K562 (cell line): ENCODE data around the gene DTNBP1. TPM values are rescaled to one million over a fixed set of nuclear protein-coding genes. Genes with fewer than 3 reads are reported as not detected.

Experiments used
- CBFA2T2 ChIP-seq: fragments of 450-650 bp; conservative IDR thresholded peaks from 2 replicates; pipeline ENCODE4 v1.6.1; 2017; ENCODE audit warnings: mild to moderate bottlenecking
- FOXK2 ChIP-seq, 2 experiments: fragments of 450-650 bp; IDR thresholded peaks in 1 of 2; conservative IDR thresholded peaks in 1 of 2; 2 replicates each; pipeline ENCODE4 v1.6.1; 2016; ENCODE audit warnings: low read depth in 2 of 2, mild to moderate bottlenecking in 1 of 2
- GABPB1 ChIP-seq: sonication (generic); formaldehyde crosslinking; IDR thresholded peaks from 2 replicates; pipeline ENCODE4 v1.8.0; 2022; ENCODE audit warnings: mild to moderate bottlenecking, missing genetic modification reagents
- MEF2D ChIP-seq: conservative IDR thresholded peaks from 2 replicates; pipeline ENCODE4 v1.6.1; 2016; ENCODE audit warnings: low read depth, missing genetic modification characterization, missing compliant biosample characterization
- NR0B1 ChIP-seq: fragments of 450-650 bp; IDR thresholded peaks from one replicate; pipeline ENCODE4 v1.6.1; 2018; ENCODE audit warnings: mild to moderate bottlenecking, moderate library complexity; ENCODE audit not compliant: partially characterized antibody
- PML ChIP-seq: IDR thresholded peaks from 2 replicates; pipeline ENCODE4 v1.6.1; 2012; ENCODE audit warnings: low read length, inconsistent platforms
- RB1 ChIP-seq: fragments of 450-650 bp; IDR thresholded peaks from 2 replicates; pipeline ENCODE4 v1.6.1; 2017; ENCODE audit warnings: low read depth, mild to moderate bottlenecking
- SAP30 ChIP-seq: fragments of 200-600 bp; sonication (generic); IDR thresholded peaks from 2 replicates; pipeline ENCODE4 v1.6.1; 2012; ENCODE audit warnings: borderline replicate concordance, low read depth, mild to moderate bottlenecking, moderate library complexity, low read length, control low read depth, inconsistent platforms; ENCODE audit not compliant: insufficient read depth, poor library complexity, severe bottlenecking
- SRSF3 ChIP-seq: fragments of 200-400 bp; formaldehyde crosslinking; IDR thresholded peaks from 2 replicates; pipeline ENCODE4 v1.6.1; 2016; ENCODE audit warnings: mild to moderate bottlenecking, low read length, moderate library complexity; ENCODE audit not compliant: insufficient read depth
- TBL1XR1 ChIP-seq, 2 experiments: IDR thresholded peaks; 2 replicates each; pipeline ENCODE4 v1.6.1; 2012; ENCODE audit warnings: improper control_type of control experiment in 2 of 2, low read length in 2 of 2, mild to moderate bottlenecking in 1 of 2
- THAP7 ChIP-seq: fragments of 250-450 bp; sonication (Bioruptor Pico); IDR thresholded peaks from 2 replicates; pipeline ENCODE4 v1.5.0; 2021
- TRIM24 ChIP-seq, 2 experiments: fragments of 450-650 bp; IDR thresholded peaks; 2 replicates each; pipeline ENCODE4 v1.6.1; 2016
- WHSC1 ChIP-seq: IDR thresholded peaks from one replicate; pipeline ENCODE4 v1.6.1; 2012; ENCODE audit warnings: low read length, control low read depth, inconsistent platforms
- ZNF586 ChIP-seq: fragments of 450-650 bp; formaldehyde crosslinking; conservative IDR thresholded peaks from 2 replicates; pipeline ENCODE4 v1.4.0; 2020; ENCODE audit warnings: mild to moderate bottlenecking, moderate library complexity
- polyA plus RNA-seq, 8 experiments: library from polyadenylated mRNA; depleted of rRNA in 4 of 8; stranded (reverse) in 5 of 8; unstranded in 3 of 8; fragments of >200 nt; fragmentation: Nextera tagmentation in 2 of 8; fragmentation: Illumina TruSeq in 1 of 8; extraction: Ambion mirVana in 2 of 8; extraction: Trizol in 1 of 8; gene quantifications; 2 replicates each; pipeline versions ENCODE4 v1.2.1 to v1.2.3, GENCODE V29; 2011 to 2014; ENCODE audit warnings: inconsistent platforms in 1 of 8, missing spikeins in 1 of 8
- total RNA-seq, 7 experiments: library from RNA; depleted of rRNA in 6 of 7; stranded (reverse); fragments of >200 nt in 6 of 7; fragmentation: Illumina TruSeq in 2 of 7; extraction: Trizol in 2 of 7; gene quantifications; 2 replicates each; pipeline versions ENCODE4 v1.2.1 to v1.2.3, GENCODE V29; 2011 to 2021; ENCODE audit warnings: low replicate concordance in 1 of 7
- TF ChIP-seq, protein P1 (sequence below): sonication (generic); formaldehyde crosslinking; IDR thresholded peaks from 2 replicates; pipeline ENCODE4 v1.8.0; 2022; ENCODE audit warnings: missing genetic modification reagents, mild to moderate bottlenecking, moderate library complexity, borderline replicate concordance
- TF ChIP-seq, protein P2 (sequence below): fragments of 250-450 bp; sonication (Bioruptor Pico); IDR thresholded peaks from 2 replicates; pipeline ENCODE4 v1.8.0; 2022; ENCODE audit warnings: moderate library complexity, mild to moderate bottlenecking, inconsistent platforms

Gene DTNBP1
- total and polyA plus RNA-seq, 9 of the 15 experiments (the other 6 are each of a cell fraction or from before 2014, with no cell fraction given), result 16.7 to 54.5 (median 21.4) TPM

DNA sequence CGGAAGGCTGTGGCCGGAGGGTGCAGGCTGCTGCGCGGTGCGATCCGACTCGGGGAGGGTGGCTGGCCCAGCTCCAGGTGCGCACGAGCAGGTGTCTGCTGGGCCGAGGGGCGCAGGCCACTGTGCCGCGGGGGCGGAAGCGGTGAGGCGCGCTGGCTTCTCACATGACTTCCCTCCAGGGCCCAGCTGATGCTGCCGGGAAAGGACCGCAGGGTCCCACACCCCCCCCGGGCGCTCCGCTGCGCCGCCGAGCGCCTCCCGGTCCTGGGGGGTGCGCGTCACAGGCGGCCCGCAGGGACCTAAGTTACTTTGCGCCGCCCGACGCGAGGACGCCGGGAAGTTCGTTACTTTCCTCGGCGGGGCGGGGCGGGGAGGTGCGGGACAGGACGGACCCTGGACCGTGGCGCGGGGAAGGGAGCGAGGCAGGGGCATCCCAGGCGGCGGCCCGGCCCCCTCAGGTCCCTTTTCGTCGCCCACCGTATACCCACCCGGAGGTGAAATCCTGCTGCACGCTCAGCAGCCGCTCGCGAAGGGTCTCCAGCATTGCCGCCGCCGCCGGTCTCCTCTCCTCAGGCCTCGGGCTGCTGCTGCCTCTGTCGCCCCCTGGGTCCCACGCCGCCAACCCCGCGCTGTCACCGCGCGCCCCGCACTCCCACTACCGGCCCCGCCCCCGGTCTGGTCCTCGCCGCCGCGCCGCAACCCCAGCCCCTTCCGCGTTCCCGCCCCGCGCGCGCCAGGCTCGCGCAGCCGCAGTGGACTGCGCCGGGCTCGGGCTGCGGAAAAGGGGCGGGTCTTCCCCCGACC, at the start of gene DTNBP1 (continued):
- TF ChIP-seq FOXK2 (conservative IDR thresholded peaks at IDR 0.05 in 1 of 2, IDR thresholded peaks at IDR 0.05 in 1 of 2; ENCODE audit: low read depth in 2 of 2) (peak in 1 of 2 experiments; percentile 34; a peak in 1 of 4 replicates), TBL1XR1 (IDR thresholded peaks at IDR 0.05; ENCODE audit: low read length in 2 of 2) (no peak; a peak in 1 of 4 replicates), TRIM24 (IDR thresholded peaks at IDR 0.05) (peak in 1 of 2 experiments; percentile 30; a peak in 1 of 4 replicates), WHSC1 (no peak), SRSF3 (no peak), MEF2D (tag) (no peak), THAP7 (CRISPR knock-in tag) (0 out of 2 replicates have a peak, but pooled peaks have one; percentile 34), GABPB1 (peak; percentile 72; the same call in 1 of the 2 replicates), CBFA2T2 (peak; percentile 10; the same call in 1 of the 2 replicates), ZNF586 (CRISPR knock-in tag) (no peak), SAP30 (peak; percentile 40), RB1 (peak; percentile 93), PML (peak; percentile 21; the same call in 1 of the 2 replicates), NR0B1 (no peak)
- TF ChIP-seq, protein P1, sequence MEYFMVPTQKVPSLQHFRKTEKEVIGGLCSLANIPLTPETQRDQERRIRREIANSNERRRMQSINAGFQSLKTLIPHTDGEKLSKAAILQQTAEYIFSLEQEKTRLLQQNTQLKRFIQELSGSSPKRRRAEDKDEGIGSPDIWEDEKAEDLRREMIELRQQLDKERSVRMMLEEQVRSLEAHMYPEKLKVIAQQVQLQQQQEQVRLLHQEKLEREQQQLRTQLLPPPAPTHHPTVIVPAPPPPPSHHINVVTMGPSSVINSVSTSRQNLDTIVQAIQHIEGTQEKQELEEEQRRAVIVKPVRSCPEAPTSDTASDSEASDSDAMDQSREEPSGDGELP, result peak; percentile 97
- TF ChIP-seq, protein P2, sequence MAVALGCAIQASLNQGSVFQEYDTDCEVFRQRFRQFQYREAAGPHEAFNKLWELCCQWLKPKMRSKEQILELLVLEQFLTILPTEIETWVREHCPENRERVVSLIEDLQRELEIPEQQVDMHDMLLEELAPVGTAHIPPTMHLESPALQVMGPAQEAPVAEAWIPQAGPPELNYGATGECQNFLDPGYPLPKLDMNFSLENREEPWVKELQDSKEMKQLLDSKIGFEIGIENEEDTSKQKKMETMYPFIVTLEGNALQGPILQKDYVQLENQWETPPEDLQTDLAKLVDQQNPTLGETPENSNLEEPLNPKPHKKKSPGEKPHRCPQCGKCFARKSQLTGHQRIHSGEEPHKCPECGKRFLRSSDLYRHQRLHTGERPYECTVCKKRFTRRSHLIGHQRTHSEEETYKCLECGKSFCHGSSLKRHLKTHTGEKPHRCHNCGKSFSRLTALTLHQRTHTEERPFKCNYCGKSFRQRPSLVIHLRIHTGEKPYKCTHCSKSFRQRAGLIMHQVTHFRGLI (CRISPR knock-in tag), result no peak
